Ovary (tissue), 9 donors: ENCODE results near the gene GASK1A. TPM values are rescaled to one million over a fixed set of nuclear protein-coding genes. Genes with fewer than 3 reads are reported as not detected.

Experiments
- DNase-seq, 5 donors: peaks; one replicate each; pipeline ENCODE4 v3.0.0-alpha.2; 2019 to 2020
- H3K27ac ChIP-seq, 2 donors: fragments of 200-600 bp; one replicate each; pipeline versions ENCODE4 v1.5.1 to v1.8.0; 2019 to 2022
- H3K27me3 ChIP-seq: fragments of 200-600 bp; one replicate; pipeline ENCODE4 v1.8.0; 2022
- H3K36me3 ChIP-seq: fragments of 200-600 bp; sonication (generic); one replicate; pipeline ENCODE4 v1.5.1; 2019
- H3K4me1 ChIP-seq: one replicate; pipeline ENCODE4 v1.8.1; 2013; ENCODE audit warnings: mild to moderate bottlenecking, moderate library complexity; ENCODE audit not compliant: insufficient read depth
- H3K4me3 ChIP-seq: fragments of 200-600 bp; sonication (generic); one replicate; pipeline ENCODE4 v1.5.1; 2017
- H3K9me3 ChIP-seq, 2 donors: fragments of 200-600 bp in 1 of 2; sonication (generic) in 1 of 2; one replicate each; pipeline versions ENCODE4 v1.5.1 to v1.8.1; 2013 to 2019; ENCODE audit warnings: mild to moderate bottlenecking in 1 of 2, moderate library complexity in 1 of 2
- EP300 ChIP-seq: sonication (generic); formaldehyde crosslinking; IDR thresholded peaks from one replicate; pipeline ENCODE4 v1.6.1; 2017; ENCODE audit warnings: antibody characterized with exemption
- POLR2A ChIP-seq: fragments of 450-650 bp; IDR thresholded peaks from one replicate; pipeline ENCODE4 v1.6.1; 2017; ENCODE audit warnings: antibody characterized with exemption, mild to moderate bottlenecking, moderate library complexity
- WGBS, 3 donors: extraction: QIAGEN DNeasy Blood & Tissue Kit in 1 of 3; methylation state at CpG; one replicate each; pipeline versions ENCODE4 v1.1.5 to v1.1.7; 2013 to 2017; 5-methylcytosine and 5-hydroxymethylcytosine counted together
- intact Hi-C, 4 donors: fragments of 100-400 bp; cut with DNase I; formaldehyde crosslinking; loops; one replicate each; pipeline versions ENCODE4 v1.11.0 to v1.15.1; 2022 to 2023
- polyA plus RNA-seq, 2 donors: library from polyadenylated mRNA; stranded (reverse); fragments of 200-250 nt in 1 of 2; fragments of 350-450 nt in 1 of 2; fragmentation: Illumina TruSeq in 1 of 2; extraction: RNeasy Lipid Tissue Mini Kit (QIAGEN cat#74804) in 1 of 2; gene quantifications; one replicate each; pipeline ENCODE4 v1.2.3, GENCODE V29; 2013 to 2014
- total RNA-seq, 7 donors: library from RNA; depleted of rRNA in 2 of 7; stranded (reverse); fragments of >200 nt in 2 of 7; fragmentation: NEBNext Ultra II Directional in 3 of 7; extraction: Animal tissue kit (Norgen Biotek cat#: 25700) in 3 of 7; gene quantifications; one replicate each; pipeline versions ENCODE4 v1.1.0 to v1.2.4, GENCODE V29; 2016 to 2023
- TF ChIP-seq, protein P1 (sequence below), 3 donors: fragments of 450-650 bp in 2 of 3; fragments of 200-600 bp in 1 of 3; IDR thresholded peaks; one replicate each; pipeline versions ENCODE4 v1.5.1 to v1.8.0; 2016 to 2022; ENCODE audit warnings: antibody characterized with exemption in 3 of 3, mild to moderate bottlenecking in 1 of 3
- donor health status: DM: no; HTN: no; CAD: no; lungs with moderate emphysema.
- donor health status: DM: no; HTN: no; CAD: no.
- donor health status: Bipolar disorder and iron deficiency.
- donor health status: DM: yes; HTN: yes; CAD: no.
- donor health status: DM: no; HTN: no; CAD: no.
- donor health status: DM: yes; HTN: yes; CAD: no.

GASK1A gene
- total and polyA plus RNA-seq, 9 donors = 5.4 to 41.3 (median 19.4) TPM

DNA sequence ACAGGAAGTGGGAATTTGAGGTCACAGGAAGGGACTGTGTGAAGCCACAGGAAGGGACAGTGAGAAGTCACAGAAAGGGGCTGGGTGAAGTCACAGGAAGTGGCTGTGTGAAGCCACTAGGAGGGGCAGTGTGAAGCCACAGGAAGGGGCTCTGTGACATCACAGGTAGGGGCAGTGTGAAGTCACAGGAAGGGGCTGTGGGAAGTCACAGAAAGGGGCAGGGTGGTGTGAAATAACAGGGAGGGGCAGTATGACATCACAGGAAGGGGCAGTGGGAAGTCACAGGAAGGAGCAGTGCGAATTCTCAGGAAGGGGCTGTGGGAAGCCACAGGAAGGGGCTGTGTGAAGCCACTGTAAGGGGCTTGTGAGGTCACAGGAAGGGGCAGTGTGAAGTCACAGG is 35.8 kb downstream of the GASK1A start:
- Histone ChIP-seq H3K9me3 (no peaks in the 10 kb centered on the region), H3K27ac (no peak overlapping the region), H3K36me3 (no peaks in the 10 kb centered on the region), H3K4me3 (no peak overlapping the region), H3K27me3 (no peaks in the 10 kb centered on the region), H3K4me1 (peaks cover 8% of the 10 kb centered on the region)
- intact Hi-C loops = no loop called here
- TF ChIP-seq POLR2A (no peak), EP300 (no peak)
- TF ChIP-seq, protein P1, sequence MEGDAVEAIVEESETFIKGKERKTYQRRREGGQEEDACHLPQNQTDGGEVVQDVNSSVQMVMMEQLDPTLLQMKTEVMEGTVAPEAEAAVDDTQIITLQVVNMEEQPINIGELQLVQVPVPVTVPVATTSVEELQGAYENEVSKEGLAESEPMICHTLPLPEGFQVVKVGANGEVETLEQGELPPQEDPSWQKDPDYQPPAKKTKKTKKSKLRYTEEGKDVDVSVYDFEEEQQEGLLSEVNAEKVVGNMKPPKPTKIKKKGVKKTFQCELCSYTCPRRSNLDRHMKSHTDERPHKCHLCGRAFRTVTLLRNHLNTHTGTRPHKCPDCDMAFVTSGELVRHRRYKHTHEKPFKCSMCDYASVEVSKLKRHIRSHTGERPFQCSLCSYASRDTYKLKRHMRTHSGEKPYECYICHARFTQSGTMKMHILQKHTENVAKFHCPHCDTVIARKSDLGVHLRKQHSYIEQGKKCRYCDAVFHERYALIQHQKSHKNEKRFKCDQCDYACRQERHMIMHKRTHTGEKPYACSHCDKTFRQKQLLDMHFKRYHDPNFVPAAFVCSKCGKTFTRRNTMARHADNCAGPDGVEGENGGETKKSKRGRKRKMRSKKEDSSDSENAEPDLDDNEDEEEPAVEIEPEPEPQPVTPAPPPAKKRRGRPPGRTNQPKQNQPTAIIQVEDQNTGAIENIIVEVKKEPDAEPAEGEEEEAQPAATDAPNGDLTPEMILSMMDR (IDR thresholded peaks at IDR 0.05) = no peak
- no peak for DNase-seq
- 83 to 97% (median 91%) methylated on average over 1 of the region's 1 CpG for WGBS, 3 donors

DNA sequence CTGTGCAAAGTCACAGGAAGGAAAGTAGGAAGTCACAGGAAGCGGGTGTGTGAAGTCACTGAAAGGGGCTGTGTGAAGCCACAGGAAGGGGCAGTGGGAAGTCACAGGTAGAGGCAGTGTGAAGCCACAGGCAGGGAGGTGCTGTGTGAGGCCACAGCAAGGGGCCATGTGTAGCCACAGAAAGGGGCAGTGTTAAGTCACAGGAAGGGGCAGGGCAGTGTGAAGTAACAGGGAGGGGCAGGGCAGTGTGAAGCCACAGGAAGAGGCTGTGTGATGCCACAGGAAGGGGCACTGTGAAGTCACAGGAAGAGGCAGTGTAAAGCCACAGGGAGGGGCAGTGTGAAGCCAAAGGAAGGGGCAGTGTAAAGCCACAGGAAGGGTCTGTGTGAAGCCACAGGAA is 36.5 kb downstream of the GASK1A start:
- Histone ChIP-seq H3K27ac (no peak overlapping the region), H3K4me3 (no peak overlapping the region), H3K36me3 (no peaks in the 10 kb centered on the region), H3K9me3 (no peaks in the 10 kb centered on the region), H3K4me1 (peaks cover 8% of the 10 kb centered on the region), H3K27me3 (no peaks in the 10 kb centered on the region)
- intact Hi-C loops = no loop called here
- TF ChIP-seq, protein P1 (IDR thresholded peaks at IDR 0.05) = no peak
- WGBS, 3 donors = 90 to 98% (median 91%) methylated on average over 1 of the region's 1 CpG
- DNase-seq = no peak

DNA sequence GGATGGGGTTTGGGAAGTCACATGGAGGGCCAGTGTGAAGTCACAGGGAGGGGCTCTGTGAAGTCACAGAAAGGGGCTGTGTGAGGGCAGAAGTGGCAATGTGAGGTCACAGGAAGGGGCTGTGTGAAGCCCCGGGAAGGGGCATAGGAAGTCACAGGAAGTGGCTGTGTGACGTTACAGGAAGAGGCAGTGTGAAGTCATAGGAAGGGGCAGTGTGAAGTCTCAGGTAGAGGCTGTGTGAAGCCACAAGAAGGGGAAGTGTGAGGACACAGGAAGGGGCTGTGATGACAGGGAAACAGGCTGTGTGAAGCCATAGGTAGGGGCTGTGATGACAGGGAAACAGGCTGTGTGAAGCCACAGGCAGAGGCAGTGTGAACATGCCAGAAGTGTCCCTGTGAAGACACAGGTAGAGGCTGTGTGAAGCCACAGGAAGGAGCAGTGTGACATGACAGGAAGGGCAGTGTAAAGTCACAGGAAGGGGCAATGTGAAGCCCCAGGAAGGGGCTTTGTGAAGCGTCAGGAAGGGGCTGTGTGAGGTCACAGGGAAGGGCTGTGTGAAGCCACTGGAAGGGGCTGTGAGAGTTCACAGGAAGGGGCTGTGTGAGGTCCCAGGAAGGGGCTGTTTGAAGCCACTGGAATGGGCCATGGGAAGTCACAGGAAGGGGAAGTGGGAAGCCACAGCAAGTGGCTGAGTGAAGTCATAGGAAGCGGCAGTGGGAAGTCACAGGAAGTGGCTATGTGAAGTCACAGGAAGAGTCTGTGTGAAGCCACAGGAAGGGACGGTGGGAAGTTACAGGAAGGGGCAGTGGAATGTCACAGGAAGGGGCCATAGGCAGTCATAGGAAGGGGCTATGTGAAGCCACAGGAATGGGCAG is 37.1 kb downstream of the GASK1A start:
- H3K4me3 ChIP-seq = no peak overlapping the region
- intact Hi-C loops = no loop called here
- WGBS, 3 donors = 81 to 86% (median 82%) methylated on average over 5 of the region's 5 CpGs
- H3K27ac ChIP-seq = no peak overlapping the region
- peaks cover 8% of the 10 kb centered on the region for H3K4me1 ChIP-seq
- DNase-seq = no peak
- H3K9me3 ChIP-seq = no peaks in the 10 kb centered on the region
- no peaks in the 10 kb centered on the region for H3K27me3 ChIP-seq
- no peaks in the 10 kb centered on the region for H3K36me3 ChIP-seq
- no peak for TF ChIP-seq EP300
- no peak for TF ChIP-seq POLR2A
- TF ChIP-seq, protein P1 (IDR thresholded peaks at IDR 0.05) = no peak

DNA sequence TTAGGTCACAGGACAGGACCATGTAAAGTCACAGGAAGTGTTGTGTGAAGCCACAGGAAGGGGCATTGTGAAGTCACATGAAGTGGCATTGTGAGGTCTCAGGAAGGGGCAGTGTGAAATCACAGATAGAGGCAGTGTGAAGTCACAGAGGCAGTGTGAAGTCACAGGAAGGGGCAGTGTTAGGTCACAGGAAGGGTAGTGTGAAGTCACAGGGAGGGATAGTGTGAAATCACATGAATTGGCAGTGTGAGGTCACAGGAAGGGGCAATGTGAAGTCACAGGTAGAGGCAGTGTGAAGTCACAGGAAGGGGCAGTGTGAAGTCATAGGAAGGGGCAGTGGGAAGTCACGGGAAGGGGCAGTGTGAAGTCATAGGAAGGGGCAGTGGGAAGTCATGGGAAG is 37.9 kb downstream of the GASK1A start:
- H3K27me3 ChIP-seq = no peaks in the 10 kb centered on the region
- WGBS, 3 donors = 89 to 96% (median 90%) methylated on average over 1 of the region's 1 CpG
- H3K4me3 ChIP-seq = no peak overlapping the region
- TF ChIP-seq EP300 (no peak), POLR2A (no peak)
- TF ChIP-seq, protein P1 (IDR thresholded peaks at IDR 0.05) = no peak
- H3K9me3 ChIP-seq = no peaks in the 10 kb centered on the region
- DNase-seq = no peak
- H3K4me1 ChIP-seq = peaks cover 8% of the 10 kb centered on the region
- H3K36me3 ChIP-seq = no peaks in the 10 kb centered on the region
- no peak overlapping the region for H3K27ac ChIP-seq
- intact Hi-C loops = no loop called here
